Measurements from ENCODE around the gene CUL3.
"Not testable (repeated sequence)": the region's sequence is repeated elsewhere in the genome, so short reads cannot be mapped to it uniquely, and the experiment has no call there.

DNA sequence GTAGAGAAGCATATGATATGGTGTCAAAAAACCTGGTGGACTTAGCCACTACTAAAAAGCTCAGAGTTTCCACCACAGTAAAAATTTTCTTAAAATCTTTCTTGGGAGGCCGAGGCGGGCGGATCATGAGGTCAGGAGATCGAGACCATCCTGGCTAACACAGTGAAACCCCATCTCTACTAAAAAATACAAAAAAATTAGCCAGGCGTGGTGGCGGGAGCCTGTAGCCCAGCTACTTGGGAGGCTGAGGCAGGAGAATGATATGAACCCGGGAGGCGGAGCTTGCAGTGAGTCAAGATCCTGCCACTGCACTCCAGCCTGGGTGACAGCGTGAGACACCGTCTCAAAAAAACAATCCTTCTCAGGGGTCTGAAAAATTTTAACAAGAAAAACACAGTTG is 62.7 kb downstream of the CUL3 start:
- not testable (repeated sequence) for TF ChIP-seq CTCF (IDR thresholded peaks at IDR 0.05; ENCODE audit: insufficient read depth, low read length, poor library complexity, severe bottlenecking); EZH2phosphoT487 (conservative IDR thresholded peaks at IDR 0.05; ENCODE audit: low read length)
